ENCODE results near the gene ZBTB8B.

DNA sequence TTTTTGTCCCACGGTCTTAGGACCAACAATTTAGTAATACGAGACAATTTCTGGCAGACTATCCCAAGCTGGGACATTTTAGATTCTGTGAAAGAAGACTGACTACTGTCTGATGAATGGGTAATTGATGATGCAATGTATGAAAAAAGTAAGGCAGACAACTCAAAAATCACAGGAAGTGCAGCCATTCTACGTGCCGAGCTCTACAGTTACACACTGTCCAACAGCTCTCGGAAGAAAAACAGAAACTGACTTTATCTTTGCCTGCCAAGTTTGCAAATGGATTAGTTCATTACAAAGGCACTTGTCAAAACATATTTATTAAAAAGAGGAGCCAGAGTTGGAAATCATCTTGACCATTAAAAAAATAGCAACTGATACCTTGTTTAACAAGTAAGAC is 31.3 kb downstream of the ZBTB8B start:
- TF ChIP-seq, protein P1, sequence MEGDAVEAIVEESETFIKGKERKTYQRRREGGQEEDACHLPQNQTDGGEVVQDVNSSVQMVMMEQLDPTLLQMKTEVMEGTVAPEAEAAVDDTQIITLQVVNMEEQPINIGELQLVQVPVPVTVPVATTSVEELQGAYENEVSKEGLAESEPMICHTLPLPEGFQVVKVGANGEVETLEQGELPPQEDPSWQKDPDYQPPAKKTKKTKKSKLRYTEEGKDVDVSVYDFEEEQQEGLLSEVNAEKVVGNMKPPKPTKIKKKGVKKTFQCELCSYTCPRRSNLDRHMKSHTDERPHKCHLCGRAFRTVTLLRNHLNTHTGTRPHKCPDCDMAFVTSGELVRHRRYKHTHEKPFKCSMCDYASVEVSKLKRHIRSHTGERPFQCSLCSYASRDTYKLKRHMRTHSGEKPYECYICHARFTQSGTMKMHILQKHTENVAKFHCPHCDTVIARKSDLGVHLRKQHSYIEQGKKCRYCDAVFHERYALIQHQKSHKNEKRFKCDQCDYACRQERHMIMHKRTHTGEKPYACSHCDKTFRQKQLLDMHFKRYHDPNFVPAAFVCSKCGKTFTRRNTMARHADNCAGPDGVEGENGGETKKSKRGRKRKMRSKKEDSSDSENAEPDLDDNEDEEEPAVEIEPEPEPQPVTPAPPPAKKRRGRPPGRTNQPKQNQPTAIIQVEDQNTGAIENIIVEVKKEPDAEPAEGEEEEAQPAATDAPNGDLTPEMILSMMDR (IDR thresholded peaks at IDR 0.05; ENCODE audit: low read depth, low read length, poor library complexity, severe bottlenecking): no peak
- no peak for TF ChIP-seq EZH2phosphoT487 (IDR thresholded peaks at IDR 0.05; ENCODE audit: borderline replicate concordance, low read length)

Data from DOHH2 (cell line).